HG03159 (cell line): ENCODE measurements around the gene ANKRD60.

Experiments used
- ATAC-seq: cut with Tn5 transposase; IDR thresholded peaks from one replicate; pipeline ENCODE4 v1.9.1; 2021; ENCODE audit warnings: mild to moderate bottlenecking, moderate library complexity; ENCODE audit not compliant: unreplicated experiment

The ANKRD60 gene

GRCh38 chr20:58245181-58245891, 16.9 kb upstream of the ANKRD60 start:
- ATAC-seq: no peak

DNA sequence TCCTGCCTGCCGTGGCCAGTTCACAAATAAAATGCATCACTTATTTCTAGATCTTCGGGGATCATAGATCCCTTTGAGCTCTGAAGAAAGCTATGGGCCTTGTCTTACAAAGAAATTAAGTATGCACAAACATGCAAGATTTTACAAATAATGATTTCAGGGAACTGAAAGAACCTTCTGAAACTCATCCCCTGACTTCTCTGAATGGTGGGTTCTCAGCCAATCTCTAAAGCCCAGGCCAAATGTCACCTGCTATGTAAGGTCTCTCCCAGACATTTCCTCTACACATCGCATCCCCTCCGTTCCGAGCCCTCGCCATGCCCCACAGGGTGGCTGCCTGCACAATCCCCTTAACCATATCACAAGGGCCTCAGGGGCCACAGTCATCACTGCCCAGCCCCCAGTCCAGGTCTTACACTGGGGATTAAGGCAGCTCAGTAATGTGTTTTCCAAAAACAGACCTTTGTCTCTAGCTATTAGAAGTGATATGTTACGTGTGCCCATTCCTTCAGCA, 16.1 kb upstream of the ANKRD60 start:
- ATAC-seq: no peak

DNA sequence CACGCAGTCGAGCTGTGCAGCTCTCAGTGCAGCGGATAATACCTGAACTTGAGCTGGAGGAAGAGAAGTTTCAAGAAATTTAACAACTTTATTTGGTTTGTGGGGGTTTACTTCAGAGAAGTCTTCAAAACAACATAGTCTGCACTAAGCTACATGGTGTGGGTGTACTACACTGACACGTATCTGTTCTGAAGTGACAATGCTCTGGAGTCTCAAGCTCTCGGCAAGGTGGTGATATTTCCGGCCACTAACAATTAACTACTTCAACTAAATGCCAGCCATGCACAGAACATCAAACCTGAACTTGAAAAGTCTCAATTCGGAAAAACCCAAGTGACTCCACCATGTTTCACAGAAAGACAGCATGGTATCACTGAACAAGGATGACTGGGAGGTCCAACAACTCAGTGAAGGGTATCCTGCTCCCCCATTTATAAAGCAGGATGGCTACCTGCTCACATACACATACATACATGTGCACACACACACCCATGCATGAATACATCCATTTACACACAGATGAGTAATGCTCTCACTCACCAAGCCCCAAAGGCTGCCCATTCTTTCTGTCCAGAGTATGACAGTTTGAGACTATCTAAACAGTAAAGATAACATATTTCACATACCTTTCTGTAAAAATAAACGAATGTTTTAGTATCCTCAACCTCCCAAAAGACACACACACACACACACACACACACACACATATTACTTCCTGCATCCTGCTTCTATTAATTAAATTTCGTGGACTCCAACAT, 15.4 kb upstream of the ANKRD60 start:
- no peak for ATAC-seq

GRCh38 chr20:58242824-58243223, 14.4 kb upstream of the ANKRD60 start:
- no peak for ATAC-seq

DNA sequence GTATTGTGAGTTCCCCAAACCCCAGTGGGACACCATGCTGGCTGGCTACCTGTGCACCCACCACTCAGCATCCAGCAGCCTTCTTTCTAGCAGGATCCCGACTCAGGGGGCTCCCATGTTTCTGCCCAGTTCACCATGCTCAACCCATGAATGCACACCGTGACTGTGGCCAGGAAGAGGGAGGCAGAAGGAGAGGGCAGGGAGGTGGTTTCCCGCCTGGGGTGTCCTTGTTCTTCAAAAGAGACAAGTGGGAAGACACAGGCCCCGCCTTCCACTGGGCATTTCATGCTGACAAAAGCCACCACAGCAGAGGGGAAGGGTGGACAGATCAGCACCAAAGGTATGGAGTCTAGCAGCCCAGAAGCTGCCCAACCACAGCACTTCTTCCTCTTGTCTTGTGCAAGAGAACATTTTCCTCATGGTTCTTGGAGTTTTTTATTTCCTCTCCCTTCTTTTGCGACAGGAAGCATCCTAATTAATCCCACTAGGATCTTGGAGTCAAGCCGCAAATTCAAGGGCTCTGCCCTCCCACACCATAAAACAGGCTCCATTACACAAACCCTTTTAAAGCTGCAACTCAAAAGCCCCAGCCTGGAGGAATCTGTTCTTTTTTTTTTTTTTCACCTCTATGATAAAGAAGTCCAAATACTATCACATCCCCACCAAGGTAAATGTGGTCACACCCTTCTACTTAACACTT, 13.5 kb upstream of the ANKRD60 start:
- no peak for ATAC-seq

- no peak for ATAC-seq
These were observed 12.0 kb upstream of the ANKRD60 start for GRCh38 chr20:58240471-58240870.

- no peak for ATAC-seq
These were observed 10.8 kb upstream of the ANKRD60 start for GRCh38 chr20:58239216-58239615.

DNA sequence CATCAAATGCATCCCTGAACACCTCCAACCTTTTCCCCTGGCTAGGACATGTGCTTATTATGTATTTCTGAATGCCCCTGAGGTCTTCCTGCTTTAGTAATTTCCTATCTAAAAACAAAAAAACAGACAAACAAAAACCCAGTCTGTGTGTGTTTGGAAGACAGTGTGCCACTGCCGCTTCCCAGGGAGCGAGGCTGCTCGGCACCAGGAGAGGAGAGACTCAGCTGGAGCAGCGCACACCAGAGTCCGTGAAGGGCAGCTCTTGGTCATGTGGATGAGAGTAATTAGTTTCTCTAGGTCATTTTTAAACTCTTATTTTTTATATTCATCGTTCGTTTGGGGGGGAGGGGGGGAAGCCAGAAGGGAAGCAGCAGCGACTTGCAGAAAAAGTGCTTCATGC, 10.0 kb upstream of the ANKRD60 start:
- ATAC-seq: no peak

DNA sequence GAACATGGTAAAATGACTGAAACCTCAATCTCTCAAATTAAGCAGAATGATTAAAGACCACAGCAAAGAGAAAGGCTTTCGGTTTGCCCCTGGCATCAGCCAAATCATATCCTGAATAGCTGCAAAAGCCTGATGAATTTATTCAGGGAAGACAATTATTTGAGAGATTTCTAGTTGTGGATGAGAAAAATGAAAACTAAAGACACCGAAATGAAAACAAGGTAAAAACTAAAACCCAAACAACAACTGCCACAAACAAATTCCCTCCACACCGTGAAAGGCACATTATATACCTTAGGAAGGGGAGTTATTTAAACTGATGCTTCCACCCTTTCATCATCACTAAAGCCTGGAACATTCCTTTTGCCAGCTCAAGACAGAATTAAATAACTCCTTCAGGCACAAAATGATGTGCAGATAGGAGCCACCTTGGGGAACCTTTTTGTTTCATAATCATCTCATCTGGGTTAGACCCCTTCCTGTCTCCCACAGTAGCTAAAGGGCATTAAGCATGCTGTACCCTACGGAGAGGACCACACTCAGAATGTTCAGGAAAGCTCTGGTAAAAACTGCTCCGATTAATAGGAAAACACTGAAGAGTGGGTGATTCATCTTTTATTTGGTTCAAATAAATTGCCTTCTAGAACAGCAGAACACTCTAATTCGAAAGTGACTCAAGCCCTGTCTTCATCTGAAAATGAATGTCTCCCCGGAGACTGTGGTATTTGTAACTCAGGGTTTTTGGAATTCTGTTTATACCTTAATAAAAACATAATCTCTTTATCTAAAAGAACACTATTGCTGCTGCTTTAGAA, 9.1 kb upstream of the ANKRD60 start:
- no peak for ATAC-seq

DNA sequence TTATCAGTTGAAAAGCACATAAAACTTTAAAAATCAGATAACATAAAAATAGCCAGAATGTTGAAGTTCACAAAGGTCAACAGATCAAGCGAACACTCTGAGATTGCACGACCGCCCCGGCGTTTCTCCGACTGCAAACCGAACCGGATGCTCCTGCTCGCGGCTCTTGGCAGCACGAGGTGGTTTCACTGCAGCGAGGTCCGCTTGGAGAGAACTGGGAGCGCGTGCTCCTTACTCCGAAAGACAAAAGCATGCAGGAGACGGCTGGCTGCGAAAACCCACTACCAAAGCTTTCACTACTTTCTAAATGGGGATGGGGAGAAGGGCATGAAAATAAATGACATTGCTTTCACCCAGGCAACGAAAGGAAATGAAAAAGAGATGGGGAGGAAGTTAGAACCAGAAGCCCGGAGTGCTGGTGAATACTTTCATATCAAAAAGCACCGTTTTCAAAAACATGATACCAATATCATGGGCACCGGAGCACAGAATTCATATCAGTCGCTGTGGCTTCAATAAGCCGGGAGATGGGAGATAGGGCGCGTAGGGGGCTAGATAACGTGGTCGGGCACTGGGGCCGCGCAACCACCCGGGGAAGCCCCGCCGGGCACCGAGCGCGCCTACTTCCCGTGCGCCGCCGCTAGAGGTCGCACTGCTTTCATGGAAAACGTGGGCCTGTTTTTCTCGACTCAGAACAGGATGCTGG, 8.3 kb upstream of the ANKRD60 start:
- peak; percentile 80 for ATAC-seq

- ATAC-seq: no peak
These were observed 6.6 kb upstream of the ANKRD60 start for GRCh38 chr20:58235010-58235409.

- no peak for ATAC-seq
These were observed 5.6 kb upstream of the ANKRD60 start for GRCh38 chr20:58233881-58234528.

- no peak for ATAC-seq
These were observed 4.9 kb upstream of the ANKRD60 start for GRCh38 chr20:58233393-58233792.

GRCh38 chr20:58231683-58232082, 3.2 kb upstream of the ANKRD60 start:
- no peak for ATAC-seq

GRCh38 chr20:58229198-58229798, 845 bp upstream of the ANKRD60 start:
- ATAC-seq: no peak

- no peak for ATAC-seq
These were observed 360 bp downstream of the ANKRD60 start for GRCh38 chr20:58228103-58228483.

GRCh38 chr20:58227391-58228102, 906 bp downstream of the ANKRD60 start:
- no peak for ATAC-seq

GRCh38 chr20:58225452-58226200, 2.8 kb downstream of the ANKRD60 start:
- ATAC-seq: no peak
